ENCODE results near the gene TPPP2.

TPPP2 gene

GRCh38 chr14:21023174-21023573, 6.8 kb upstream of the TPPP2 start:
- H3K9me3 Mint-ChIP-seq: no peaks in the 10 kb centered on the region
- H3K36me3 Mint-ChIP-seq: no peaks in the 10 kb centered on the region
- no peak overlapping the region for H3K4me3 Mint-ChIP-seq
- no peak for ATAC-seq (replicated peaks)
- no peak for DNase-seq
- no peak overlapping the region for H3K27ac Mint-ChIP-seq
- peaks cover 18% of the 10 kb centered on the region in 2 donors for H3K4me1 Mint-ChIP-seq
- peaks cover 13 to 33% of the 10 kb centered on the region in 2 donors for H3K27me3 Mint-ChIP-seq

GRCh38 chr14:21023817-21024584, 6.0 kb upstream of the TPPP2 start:
- peaks cover 18% of the 10 kb centered on the region in 2 donors for H3K4me1 Mint-ChIP-seq
- ATAC-seq (replicated peaks) (peak in 1 of 2 donors; percentile 38), DNase-seq (no peak)
- H3K27me3 Mint-ChIP-seq: peaks cover 13 to 33% of the 10 kb centered on the region in 2 donors
- peak overlapping the region; percentile 71 to 78 for H3K4me3 Mint-ChIP-seq
- no peak overlapping the region for H3K27ac Mint-ChIP-seq
- no peaks in the 10 kb centered on the region for H3K9me3 Mint-ChIP-seq
- no peaks in the 10 kb centered on the region for H3K36me3 Mint-ChIP-seq

- Mint-ChIP-seq H3K27ac (peak within 1 kb of the TSS; percentile 42), H3K4me3 (peak within 1 kb of the TSS; percentile 81 to 83)
- DNase-seq: peak; percentile 23
Observed at GRCh38 chr14:21024585-21025370, 5.2 kb upstream of the TPPP2 start, which contains the start of gene NDRG2. Gene NDRG2 (minus strand): TSS chr14:21025061. CDS start chr14:21023315, 1,746 bp downstream.

GRCh38 chr14:21025371-21026273, 4.4 kb upstream of the TPPP2 start:
- Mint-ChIP-seq H3K4me3 (peak overlapping the region; percentile 81 to 83), H3K9me3 (no peaks in the 10 kb centered on the region), H3K4me1 (peaks cover 18% of the 10 kb centered on the region in 2 donors), H3K36me3 (no peaks in the 10 kb centered on the region), H3K27ac (peak overlapping the region; percentile 42), H3K27me3 (peaks cover 13 to 26% of the 10 kb centered on the region in 2 donors)
- no peak for ATAC-seq (replicated peaks)
- DNase-seq: no peak

More at GRCh38 chr14:21024585-21025370, 5.2 kb upstream of the TPPP2 start, which contains the start of gene NDRG2:
- Mint-ChIP-seq H3K4me1 (peaks cover 18% of the 10 kb centered on the region in 2 donors), H3K9me3 (no peaks in the 10 kb centered on the region), H3K27me3 (peaks cover 13 to 26% of the 10 kb centered on the region in 2 donors), H3K36me3 (no peaks in the 10 kb centered on the region)
- peak; percentile 79 to 81 for ATAC-seq (replicated peaks)

- Mint-ChIP-seq H3K9me3 (no peaks in the 10 kb centered on the region), H3K27me3 (peaks cover 13 to 23% of the 10 kb centered on the region in 2 donors), H3K4me3 (peak overlapping the region in 1 of 2 donors; percentile 7), H3K36me3 (no peaks in the 10 kb centered on the region), H3K27ac (no peak overlapping the region), H3K4me1 (peaks cover 18% of the 10 kb centered on the region in 2 donors)
- ATAC-seq (replicated peaks): no peak
- DNase-seq: no peak
Observed at GRCh38 chr14:21026274-21026987, 3.6 kb upstream of the TPPP2 start.

- peaks cover 11 to 18% of the 10 kb centered on the region in 2 donors for H3K27me3 Mint-ChIP-seq
- ATAC-seq (replicated peaks): no peak
- H3K9me3 Mint-ChIP-seq: no peaks in the 10 kb centered on the region
- H3K27ac Mint-ChIP-seq: no peak overlapping the region
- H3K36me3 Mint-ChIP-seq: no peaks in the 10 kb centered on the region
- DNase-seq: no peak
- no peak overlapping the region for H3K4me3 Mint-ChIP-seq
- peaks cover 18% of the 10 kb centered on the region in 2 donors for H3K4me1 Mint-ChIP-seq
Observed at GRCh38 chr14:21026988-21027315, 3.1 kb upstream of the TPPP2 start.

- H3K27me3 Mint-ChIP-seq: peaks cover 14 to 20% of the 10 kb centered on the region in 2 donors
Observed at GRCh38 chr14:21030531-21030930, 514 bp downstream of the TPPP2 start.

GRCh38 chr14:21032326-21033132, 2.5 kb downstream of the TPPP2 start:
- Mint-ChIP-seq H3K27me3 (peaks cover 23 to 28% of the 10 kb centered on the region in 2 donors), H3K9me3 (no peaks in the 10 kb centered on the region), H3K27ac (no peak overlapping the region), H3K4me1 (no peaks in the 10 kb centered on the region), H3K4me3 (no peak overlapping the region), H3K36me3 (no peaks in the 10 kb centered on the region)
- DNase-seq: no peak
- ATAC-seq (replicated peaks): no peak

More at GRCh38 chr14:21030531-21030930, 514 bp downstream of the TPPP2 start:
- Mint-ChIP-seq H3K4me3 (no peak overlapping the region), H3K4me1 (no peaks in the 10 kb centered on the region), H3K27ac (no peak overlapping the region), H3K36me3 (no peaks in the 10 kb centered on the region), H3K9me3 (no peaks in the 10 kb centered on the region)
- ATAC-seq (replicated peaks) (no peak), DNase-seq (no peak)

- no peak for DNase-seq
- ATAC-seq (replicated peaks): no peak
- H3K9me3 Mint-ChIP-seq: no peaks in the 10 kb centered on the region
- H3K36me3 Mint-ChIP-seq: no peaks in the 10 kb centered on the region
- H3K4me3 Mint-ChIP-seq: no peak overlapping the region
- no peaks in the 10 kb centered on the region for H3K4me1 Mint-ChIP-seq
- H3K27me3 Mint-ChIP-seq: peaks cover 28% of the 10 kb centered on the region in 2 donors
- H3K27ac Mint-ChIP-seq: no peak overlapping the region
Observed at GRCh38 chr14:21033133-21033698, 3.2 kb downstream of the TPPP2 start.

GRCh38 chr14:21034707-21035106, 4.7 kb downstream of the TPPP2 start, which contains the start of gene RNASE13:
Gene RNASE13 (minus strand): TSS chr14:21034807. CDS start chr14:21034288, 519 bp downstream.
- no peaks in the 10 kb centered on the region for H3K4me1 Mint-ChIP-seq
- no peak within 1 kb of the TSS for H3K27ac Mint-ChIP-seq
- H3K9me3 Mint-ChIP-seq: no peaks in the 10 kb centered on the region
- no peak for DNase-seq
- no peak for ATAC-seq (replicated peaks)
- H3K36me3 Mint-ChIP-seq: no peaks in the 10 kb centered on the region
- no peak within 1 kb of the TSS for H3K4me3 Mint-ChIP-seq
- H3K27me3 Mint-ChIP-seq: peaks cover 28 to 30% of the 10 kb centered on the region in 2 donors

GRCh38 chr14:21036751-21037150, 6.7 kb downstream of the TPPP2 start:
- Mint-ChIP-seq H3K36me3 (no peaks in the 10 kb centered on the region), H3K9me3 (no peaks in the 10 kb centered on the region), H3K27me3 (peaks cover 30 to 32% of the 10 kb centered on the region in 2 donors), H3K4me3 (no peak overlapping the region), H3K27ac (no peak overlapping the region), H3K4me1 (no peaks in the 10 kb centered on the region)
- ATAC-seq (replicated peaks) (no peak), DNase-seq (no peak)

- Mint-ChIP-seq H3K27me3 (peaks cover 32 to 35% of the 10 kb centered on the region in 2 donors), H3K4me3 (no peak overlapping the region), H3K4me1 (no peaks in the 10 kb centered on the region), H3K27ac (no peak overlapping the region), H3K9me3 (no peaks in the 10 kb centered on the region), H3K36me3 (no peaks in the 10 kb centered on the region)
- ATAC-seq (replicated peaks) (no peak), DNase-seq (no peak)
Observed at GRCh38 chr14:21037156-21037555, 7.1 kb downstream of the TPPP2 start.

All from stimulated activated naive B cell treated with anti-CD40 and anti-IgM and Interleukin-4, amounts not matched to agents 10 μg/mL and 1 μg/mL and 100 μg/mL, for 72 hours (primary cell).